Fibroblast of lung (primary cell): ENCODE results near the gene ALX3.

ENCODE experiments used
- CTCF ChIP-seq, 2 donors: IDR thresholded peaks in 1 of 2; conservative IDR thresholded peaks in 1 of 2; 1 replicate in 1 of 2; 2 replicates in 1 of 2; pipeline ENCODE4 v1.5.1; 2011 to 2012; ENCODE audit warnings: low read length in 2 of 2, control low read depth in 1 of 2, inconsistent platforms in 1 of 2, low read depth in 1 of 2, mild to moderate bottlenecking in 1 of 2
- EZH2 ChIP-seq: IDR thresholded peaks from 2 replicates; pipeline ENCODE4 v1.5.1; 2012; ENCODE audit warnings: low read length, control low read depth, mild to moderate bottlenecking; ENCODE audit errors: missing control alignments

DNA sequence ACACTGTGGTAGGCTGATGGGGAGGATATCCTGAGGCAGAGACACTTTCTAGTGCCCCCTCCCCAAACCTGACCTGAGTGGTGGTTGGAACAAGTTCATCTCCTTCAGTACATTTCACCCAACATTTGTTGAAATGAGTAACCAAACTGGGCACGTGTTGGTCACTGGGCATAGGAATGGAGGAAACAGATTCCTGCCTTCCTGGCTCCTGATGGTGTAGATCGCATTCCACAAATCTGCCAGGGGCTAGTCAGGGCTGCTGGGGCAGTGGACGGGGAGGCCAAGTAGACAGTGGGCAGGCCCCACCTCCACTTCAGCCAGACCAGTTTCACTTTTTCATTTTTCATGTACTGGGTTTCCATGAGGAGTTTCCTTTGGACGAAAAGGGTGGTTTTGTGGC lies 16.5 kb upstream of the ALX3 start:
- TF ChIP-seq CTCF (conservative IDR thresholded peaks at IDR 0.05 in 1 of 2, IDR thresholded peaks at IDR 0.05 in 1 of 2; ENCODE audit: low read depth in 1 of 2, low read length in 2 of 2): no peak
- no peak for TF ChIP-seq EZH2
